ENCODE measurements around the gene RAB29.
"Not testable (repeated sequence)": the region's sequence is repeated elsewhere in the genome, so short reads cannot be mapped to it uniquely, and the experiment has no call there.

The RAB29 gene

DNA sequence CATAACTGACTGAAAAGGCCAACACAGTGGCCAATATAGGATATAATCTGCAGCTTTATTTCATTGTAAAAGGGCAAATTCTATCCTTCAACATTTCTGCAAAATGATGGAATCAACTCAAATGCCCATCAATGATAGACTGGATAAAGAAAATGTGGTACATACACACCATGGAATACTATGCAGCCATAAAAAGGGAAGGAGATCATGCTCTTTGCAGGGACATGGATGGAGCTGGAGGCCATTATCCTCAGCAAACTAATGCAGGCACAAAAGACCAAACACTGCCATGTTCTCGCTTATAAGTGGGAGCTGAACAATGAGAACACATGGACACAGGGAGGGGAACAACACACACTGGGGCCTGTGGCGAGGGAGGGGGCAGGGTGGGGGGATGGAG, 54.5 kb downstream of the RAB29 start:
- not testable (repeated sequence) for DNase-seq (ENCODE audit: low spot score)

DNA sequence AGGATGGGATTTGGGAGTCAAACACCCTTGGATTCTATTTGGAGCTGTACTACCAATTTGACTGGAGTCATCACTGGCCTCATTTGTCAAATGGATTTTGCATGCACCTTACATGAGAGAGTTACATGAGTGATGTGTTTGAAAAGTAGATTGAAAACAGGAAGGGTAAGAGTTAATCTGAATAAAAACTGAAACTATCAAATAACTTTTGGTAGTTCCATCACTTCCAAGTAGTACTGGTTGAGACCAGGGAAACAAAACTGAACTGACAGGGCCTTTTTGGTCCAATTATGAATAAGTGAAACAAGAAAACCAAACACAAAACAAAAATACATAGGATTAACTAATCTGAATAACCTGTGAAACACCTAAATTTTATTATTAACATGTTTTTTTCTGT, 55.5 kb downstream of the RAB29 start:
- no peak for DNase-seq (ENCODE audit: low spot score)

DNA sequence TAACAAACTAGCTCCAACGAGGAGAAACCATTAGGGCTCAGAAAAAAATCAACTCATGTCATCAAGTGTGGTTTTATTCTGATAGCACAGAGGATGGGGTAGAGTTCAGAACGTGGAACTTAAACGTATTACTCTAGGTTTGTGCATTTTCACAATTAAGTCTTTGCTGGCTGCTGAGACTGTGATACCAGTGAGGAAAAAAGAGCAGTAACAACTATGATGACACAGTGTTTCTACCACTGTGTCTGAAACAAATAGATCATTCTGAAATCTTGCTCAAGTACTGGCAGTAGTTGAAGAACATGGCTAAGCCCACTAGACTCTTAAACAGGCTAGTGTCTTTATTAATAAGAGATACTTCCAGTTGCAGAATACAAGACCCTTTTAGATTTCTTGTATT, 56.3 kb downstream of the RAB29 start:
- DNase-seq (ENCODE audit: low spot score), result no peak

All from pons (tissue), 1 donor.